Occipital lobe (tissue), 2 donors: ENCODE measurements around the gene SERPINB6. TPM values are rescaled to one million over a fixed set of nuclear protein-coding genes. Genes with fewer than 3 reads are reported as not detected.
"Not testable (repeated sequence)": the region's sequence is repeated elsewhere in the genome, so short reads cannot be mapped to it uniquely, and the experiment has no call there.

Experiments
- DNase-seq: peaks from one replicate; lab custom pipeline; 2025; lab: John Stamatoyannopoulos, UW
- total RNA-seq: library from RNA; depleted of rRNA; stranded (reverse); fragments of >200 nt; gene quantifications from one replicate; pipeline ENCODE4 v1.2.3, GENCODE V29; 2014

Gene SERPINB6
- total RNA-seq, 1 donor from 2014 or later: 12.3 TPM

GRCh38 chr6:2977799-2978590 lies 6.6 kb upstream of the SERPINB6 start:
- DNase-seq: no peak

- no peak for DNase-seq
Observed at GRCh38 chr6:2977290-2977689, 5.9 kb upstream of the SERPINB6 start.

- DNase-seq: no peak
Observed at GRCh38 chr6:2976571-2977085, 5.3 kb upstream of the SERPINB6 start.

GRCh38 chr6:2976060-2976459 lies 4.7 kb upstream of the SERPINB6 start:
- DNase-seq: no peak

GRCh38 chr6:2973676-2974075 lies 2.3 kb upstream of the SERPINB6 start:
- DNase-seq: no peak

- DNase-seq: not testable (repeated sequence)
Observed at GRCh38 chr6:2973180-2973579, 1.8 kb upstream of the SERPINB6 start.

GRCh38 chr6:2972685-2973084 lies 1.3 kb upstream of the SERPINB6 start:
- DNase-seq: not testable (repeated sequence)

GRCh38 chr6:2972219-2972487 lies 786 bp upstream of the SERPINB6 start:
- DNase-seq: not testable (repeated sequence)

GRCh38 chr6:2970753-2971419 lies 481 bp downstream of the SERPINB6 start:
- DNase-seq: peak; percentile 78

GRCh38 chr6:2970034-2970685 lies 1.2 kb downstream of the SERPINB6 start:
- no peak for DNase-seq

- DNase-seq: no peak
Observed at GRCh38 chr6:2969549-2969948, 1.8 kb downstream of the SERPINB6 start.

GRCh38 chr6:2968600-2969135 lies 2.7 kb downstream of the SERPINB6 start:
- no peak for DNase-seq

GRCh38 chr6:2967936-2968335 lies 3.4 kb downstream of the SERPINB6 start:
- no peak for DNase-seq

- DNase-seq: no peak
Observed at GRCh38 chr6:2966347-2966746, 5.0 kb downstream of the SERPINB6 start.

GRCh38 chr6:2964793-2965505 lies 6.4 kb downstream of the SERPINB6 start:
- DNase-seq: no peak

- no peak for DNase-seq
Observed at GRCh38 chr6:2963756-2964155, 7.6 kb downstream of the SERPINB6 start.

- no peak for DNase-seq
Observed at GRCh38 chr6:2962636-2963035, 8.7 kb downstream of the SERPINB6 start.

GRCh38 chr6:2962004-2962403 lies 9.4 kb downstream of the SERPINB6 start:
- no peak for DNase-seq

GRCh38 chr6:2961506-2961905 lies 9.9 kb downstream of the SERPINB6 start:
- DNase-seq: no peak

- DNase-seq: no peak
Observed at GRCh38 chr6:2960935-2961334, 10.4 kb downstream of the SERPINB6 start.

- DNase-seq: peak; percentile 61
Observed at GRCh38 chr6:2959909-2960719, 11.3 kb downstream of the SERPINB6 start.
